Smooth muscle cell (in vitro differentiated cells): ENCODE data around the gene GRM4. TPM values are rescaled to one million over a fixed set of nuclear protein-coding genes. Genes with fewer than 3 reads are reported as not detected.
"Not testable (repeated sequence)": the region's sequence is repeated elsewhere in the genome, so short reads cannot be mapped to it uniquely, and the experiment has no call there.

Source experiments
- DNase-seq: peaks from one replicate; lab custom pipeline; 2025; ENCODE audit not compliant: unreplicated experiment; lab: John Stamatoyannopoulos, UW
- H2AFZ ChIP-seq: fragments of 200-600 bp; sonication (generic); 2 replicates; pipeline ENCODE4 v1.6.0; 2016; ENCODE audit warnings: antibody characterized with exemption, low read depth, mild to moderate bottlenecking
- H3F3A ChIP-seq: fragments of 200-600 bp; sonication (generic); 2 replicates; pipeline ENCODE4 v1.6.0; 2017; ENCODE audit warnings: antibody characterized with exemption, low read depth
- H3K27ac ChIP-seq: fragments of 200-600 bp; sonication (generic); 2 replicates; pipeline ENCODE4 v1.5.1; 2016; ENCODE audit warnings: low read depth, mild to moderate bottlenecking
- H3K27me3 ChIP-seq: fragments of 200-600 bp; sonication (generic); 2 replicates; pipeline ENCODE4 v1.6.1; 2016; ENCODE audit warnings: low read depth, mild to moderate bottlenecking
- H3K36me3 ChIP-seq: fragments of 200-600 bp; sonication (generic); 2 replicates; pipeline ENCODE4 v1.5.1; 2016; ENCODE audit warnings: low read depth
- H3K4me1 ChIP-seq: fragments of 200-600 bp; sonication (generic); 2 replicates; pipeline ENCODE4 v1.5.1; 2016; ENCODE audit warnings: low read depth
- H3K4me2 ChIP-seq: fragments of 200-600 bp; sonication (generic); 2 replicates; pipeline ENCODE4 v1.6.0; 2016; ENCODE audit warnings: mild to moderate bottlenecking
- H3K4me3 ChIP-seq: fragments of 200-600 bp; sonication (generic); 2 replicates; pipeline ENCODE4 v1.5.1; 2016; ENCODE audit warnings: mild to moderate bottlenecking
- H3K79me2 ChIP-seq: fragments of 200-600 bp; sonication (generic); 2 replicates; pipeline ENCODE4 v1.6.0; 2016; ENCODE audit warnings: low read depth, mild to moderate bottlenecking
- H3K9ac ChIP-seq: fragments of 200-600 bp; sonication (generic); 2 replicates; pipeline ENCODE4 v1.6.0; 2016; ENCODE audit warnings: low read depth
- H3K9me3 ChIP-seq: fragments of 200-600 bp; sonication (generic); replicated peaks from 2 replicates; pipeline ENCODE4 v1.5.1; 2016; ENCODE audit warnings: low read depth
- H4K20me1 ChIP-seq: fragments of 200-600 bp; sonication (generic); 2 replicates; pipeline ENCODE4 v1.6.0; 2016; ENCODE audit warnings: low read depth
- CTCF ChIP-seq: fragments of 200-600 bp; sonication (generic); IDR thresholded peaks from 2 replicates; pipeline ENCODE4 v1.5.1; 2017; ENCODE audit warnings: borderline replicate concordance, mild to moderate bottlenecking, antibody characterized with exemption; ENCODE audit not compliant: insufficient read depth, poor library complexity, severe bottlenecking
- WGBS: methylation state at CpG from one replicate; pipeline ENCODE4 v1.1.7; 2016; ENCODE audit warnings: low lambda C conversion rate; 5-methylcytosine and 5-hydroxymethylcytosine counted together
- polyA plus RNA-seq: library from polyadenylated mRNA; unstranded; fragments of >200 nt; fragmentation: Nextera tagmentation; extraction: Ambion mirVana; gene quantifications from 2 replicates; pipeline ENCODE4 v1.2.1, GENCODE V29; 2016
- total RNA-seq: library from RNA; depleted of rRNA; stranded (reverse); fragments of >200 nt; gene quantifications from 2 replicates; pipeline ENCODE4 v1.2.3, GENCODE V29; 2014

GRM4 gene
- total and polyA plus RNA-seq, 2 experiments from 2014 or later = 0.21 TPM; not detected in 1

DNA sequence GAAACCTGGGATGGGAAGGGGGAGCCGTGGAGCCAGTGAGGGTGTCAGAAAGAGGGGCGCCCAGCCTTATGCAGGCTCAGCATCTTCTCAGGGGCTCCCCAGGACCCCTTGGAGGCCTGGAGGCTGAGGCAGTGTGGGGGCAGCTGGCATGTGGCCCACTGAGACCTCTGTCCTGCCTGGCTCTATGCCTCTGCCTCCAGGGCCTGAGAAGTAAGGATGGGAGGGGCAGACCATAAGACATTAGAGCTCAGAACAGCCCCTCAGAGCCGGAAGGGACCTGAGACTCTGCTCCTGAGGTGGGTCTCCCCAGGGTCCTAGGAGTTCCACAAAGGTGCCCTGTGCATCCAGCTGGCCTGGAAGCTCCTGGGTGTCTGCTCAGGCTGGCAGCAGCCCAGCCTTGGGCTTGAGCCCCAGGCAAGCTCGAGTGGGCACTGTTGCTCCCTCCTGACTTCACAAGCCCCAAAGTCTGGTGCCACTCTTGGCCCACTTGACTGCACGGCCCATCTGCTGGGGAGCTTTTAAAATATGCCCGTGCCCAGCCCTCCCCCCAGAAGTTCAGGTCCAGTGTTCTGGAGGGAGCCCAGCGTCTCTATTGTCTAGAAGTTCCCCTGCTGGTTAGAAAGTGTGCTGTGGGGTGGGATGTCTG lies 126.8 kb downstream of the GRM4 start:
- no peak overlapping the region for H3K4me2 ChIP-seq
- H3K36me3 ChIP-seq = no peaks in the 10 kb centered on the region
- H3K4me3 ChIP-seq = no peak overlapping the region
- no peaks in the 10 kb centered on the region for H3K4me1 ChIP-seq
- no peaks in the 10 kb centered on the region for H4K20me1 ChIP-seq
- H3K27ac ChIP-seq = no peak overlapping the region
- no peak for DNase-seq
- no peaks in the 10 kb centered on the region for H3F3A ChIP-seq
- peaks cover 6% of the 10 kb centered on the region for H3K27me3 ChIP-seq
- TF ChIP-seq CTCF = no peak
- no peaks in the 10 kb centered on the region for H3K9me3 ChIP-seq
- 87% methylated on average over 7 of the region's 7 CpGs for WGBS
- H3K79me2 ChIP-seq = no peaks in the 10 kb centered on the region
- H3K9ac ChIP-seq = no peak overlapping the region
- no peak overlapping the region for H2AFZ ChIP-seq

GRCh38 chr6:34018026-34018425 lies 127.9 kb downstream of the GRM4 start:
- Histone ChIP-seq H3K9me3 (no peaks in the 10 kb centered on the region), H3K27ac (no peak overlapping the region), H3K4me2 (no peak overlapping the region), H3K4me3 (no peak overlapping the region), H3K79me2 (no peaks in the 10 kb centered on the region), H2AFZ (no peak overlapping the region), H3K9ac (no peak overlapping the region), H3K27me3 (peaks cover 3% of the 10 kb centered on the region), H3F3A (no peaks in the 10 kb centered on the region), H3K36me3 (no peaks in the 10 kb centered on the region), H4K20me1 (no peaks in the 10 kb centered on the region), H3K4me1 (no peaks in the 10 kb centered on the region)
- no peak for TF ChIP-seq CTCF
- DNase-seq = no peak
- whole genome bisulfite sequencing = 89% methylated on average over 6 of the region's 6 CpGs

DNA sequence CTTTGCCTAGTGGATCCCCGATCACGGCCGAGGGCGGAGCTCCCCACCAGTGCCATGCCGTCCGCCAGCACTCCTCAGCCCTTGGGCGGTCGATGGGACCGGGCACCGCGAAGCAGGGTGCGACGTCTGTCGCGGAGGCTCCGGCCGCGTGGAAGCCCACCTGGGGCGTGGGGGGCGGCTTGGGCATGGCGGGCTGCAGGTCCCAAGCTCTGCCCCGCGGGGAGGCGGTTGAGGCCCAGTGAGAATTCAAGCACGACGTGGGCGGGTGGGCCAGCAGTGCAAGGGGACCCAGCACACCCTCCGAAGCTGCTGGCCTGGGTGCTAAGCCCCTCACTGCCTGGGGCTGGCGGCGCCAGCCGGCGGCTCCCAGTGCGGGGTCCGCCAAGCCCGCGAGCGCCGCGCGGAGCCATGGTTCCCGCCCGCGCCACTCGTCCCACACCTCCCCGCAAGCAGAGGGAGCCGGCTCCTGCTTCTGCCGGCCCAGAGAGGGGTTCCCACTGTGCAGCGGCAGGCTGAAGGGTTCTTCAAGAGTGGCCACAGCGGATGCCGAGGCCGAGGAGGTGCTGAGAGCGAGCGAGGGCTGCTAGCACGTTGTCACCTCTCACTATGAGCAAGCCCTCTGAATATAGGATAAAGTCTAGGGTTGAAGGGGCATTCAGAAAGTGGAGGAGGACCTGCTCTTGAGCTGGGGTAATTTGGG lies 128.6 kb downstream of the GRM4 start:
- Histone ChIP-seq H3K9me3 (no peaks in the 10 kb centered on the region), H3F3A (no peaks in the 10 kb centered on the region), H3K27me3 (peaks cover 3% of the 10 kb centered on the region), H3K9ac (no peak overlapping the region), H4K20me1 (no peaks in the 10 kb centered on the region), H3K27ac (no peak overlapping the region), H3K4me2 (no peak overlapping the region), H2AFZ (no peak overlapping the region), H3K4me1 (no peaks in the 10 kb centered on the region), H3K79me2 (no peaks in the 10 kb centered on the region), H3K4me3 (no peak overlapping the region), H3K36me3 (no peaks in the 10 kb centered on the region)
- WGBS = 97% methylated on average over 51 of the region's 54 CpGs
- no peak for TF ChIP-seq CTCF
- DNase-seq = no peak

DNA sequence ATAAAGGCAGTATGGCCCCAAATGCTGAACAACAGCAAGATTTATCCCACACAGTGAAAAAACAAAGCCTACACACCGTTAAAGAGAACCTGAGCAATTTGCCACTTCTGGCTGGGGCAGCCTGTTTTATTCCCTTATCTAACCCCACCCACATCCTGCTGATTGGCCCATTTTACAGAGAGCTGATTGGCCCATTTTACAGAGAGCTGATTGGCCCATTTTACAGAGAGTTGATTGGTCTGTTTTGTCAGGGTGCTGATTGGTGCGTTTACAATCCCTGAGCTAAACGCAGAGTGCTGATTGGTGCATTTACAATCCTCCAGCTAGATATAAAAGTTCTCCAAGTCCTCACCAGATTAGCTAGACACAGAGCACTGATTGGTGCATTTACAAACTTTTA lies 129.3 kb downstream of the GRM4 start:
- not testable (repeated sequence) for H3K4me1 ChIP-seq, H3K9me3 ChIP-seq, H3K9ac ChIP-seq, H4K20me1 ChIP-seq, H3K36me3 ChIP-seq, H3K79me2 ChIP-seq, H3K27ac ChIP-seq, H3F3A ChIP-seq, H2AFZ ChIP-seq, H3K4me2 ChIP-seq, H3K27me3 ChIP-seq, DNase-seq, H3K4me3 ChIP-seq
- 87% methylated on average over 3 of the region's 3 CpGs for WGBS
